Progenitor cell of endocrine pancreas (in vitro differentiated cells): ENCODE results near the gene ATP6V1F. TPM values are rescaled to one million over a fixed set of nuclear protein-coding genes. Genes with fewer than 3 reads are reported as not detected.

Source experiments
- DNase-seq: peaks from one replicate; pipeline ENCODE4 v3.0.0; 2021; ENCODE audit warnings: low spot score; ENCODE audit not compliant: unreplicated experiment
- H3K27ac Mint-ChIP-seq: 2 replicates; pipeline ENCODE4 v1.8.0; 2021; ENCODE audit warnings: mild to moderate bottlenecking, moderate library complexity, mixed read lengths
- H3K27me3 Mint-ChIP-seq: 2 replicates; pipeline ENCODE4 v1.8.0; 2021; ENCODE audit warnings: mixed read lengths
- H3K36me3 Mint-ChIP-seq: 2 replicates; pipeline ENCODE4 v1.8.0; 2022; ENCODE audit warnings: mixed read lengths; ENCODE audit not compliant: insufficient read depth
- H3K4me1 Mint-ChIP-seq: 2 replicates; pipeline ENCODE4 v1.8.0; 2021; ENCODE audit warnings: low read depth, mixed read lengths
- H3K4me3 Mint-ChIP-seq: 2 replicates; pipeline ENCODE4 v1.8.0; 2021; ENCODE audit warnings: low read depth, mild to moderate bottlenecking, moderate library complexity, mixed read lengths
- H3K9me3 Mint-ChIP-seq: 2 replicates; pipeline ENCODE4 v1.8.0; 2021; ENCODE audit warnings: low read depth, mixed read lengths
- CTCF ChIP-seq: fragments of 200-600 bp; sonication (generic); IDR thresholded peaks from one replicate; pipeline ENCODE4 v1.5.0; 2021; ENCODE audit warnings: antibody characterized with exemption, mild to moderate bottlenecking; ENCODE audit not compliant: unreplicated experiment
- total RNA-seq: library from RNA; stranded (reverse); gene quantifications from 2 replicates; pipeline ENCODE4 v1.2.1, GENCODE V29; 2021

Gene ATP6V1F
- total RNA-seq, 1 donor from 2014 or later, result 119 TPM

DNA sequence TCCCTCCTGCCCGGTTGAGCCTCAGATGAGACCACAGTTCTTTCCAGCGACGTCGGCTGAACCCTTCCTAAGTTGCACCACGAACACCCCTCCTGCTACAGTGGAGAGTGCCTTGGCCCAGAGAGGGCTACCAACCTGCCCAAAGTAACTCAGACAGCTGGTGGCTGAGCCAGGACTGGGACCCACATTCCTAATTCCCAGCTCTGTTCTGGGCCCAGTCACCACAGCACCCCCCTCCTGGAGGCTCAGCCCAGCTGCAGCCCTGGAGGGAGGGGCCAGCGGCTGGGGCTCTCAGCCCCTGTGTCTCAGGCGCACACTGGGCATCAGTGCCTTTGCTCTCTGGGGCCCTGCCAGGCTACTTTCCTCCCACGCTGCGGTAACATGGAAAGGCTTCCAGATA, 10.6 kb downstream of the ATP6V1F start:
- no peak for TF ChIP-seq CTCF
- Mint-ChIP-seq H3K36me3 (no peaks in the 10 kb centered on the region), H3K4me3 (no peak overlapping the region), H3K4me1 (peaks cover 6% of the 10 kb centered on the region), H3K9me3 (no peaks in the 10 kb centered on the region), H3K27ac (no peak overlapping the region), H3K27me3 (peaks cover 32% of the 10 kb centered on the region)
- DNase-seq, result no peak

- peaks cover 26% of the 10 kb centered on the region for H3K27me3 Mint-ChIP-seq
- no peak overlapping the region for H3K27ac Mint-ChIP-seq
- peaks cover 2% of the 10 kb centered on the region for H3K4me1 Mint-ChIP-seq
- no peak overlapping the region for H3K4me3 Mint-ChIP-seq
- no peaks in the 10 kb centered on the region for H3K9me3 Mint-ChIP-seq
- TF ChIP-seq CTCF, result no peak
- no peak for DNase-seq
- H3K36me3 Mint-ChIP-seq, result no peaks in the 10 kb centered on the region
Measured at GRCh38 chr7:128874140-128875031, 11.7 kb downstream of the ATP6V1F start.

DNA sequence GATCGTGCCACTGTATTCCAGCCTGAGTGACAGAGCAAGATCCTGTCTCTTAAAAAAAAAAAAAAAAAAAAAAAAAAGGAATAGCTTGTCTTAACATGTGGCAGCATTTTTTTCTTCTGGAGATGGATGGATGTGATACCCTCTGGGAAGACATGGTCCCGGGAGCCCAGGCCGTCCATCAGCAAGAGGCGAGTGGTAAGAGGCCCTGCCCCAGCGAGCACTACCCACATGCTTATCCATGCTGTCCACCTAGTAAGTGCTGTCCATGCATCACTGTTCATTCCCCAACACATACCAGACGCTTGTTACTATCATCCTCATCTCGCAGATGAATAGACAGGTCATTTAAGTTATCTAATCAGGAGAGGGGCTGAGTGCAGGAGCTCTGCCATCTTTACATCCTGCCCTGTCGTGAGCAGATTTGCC, 12.9 kb downstream of the ATP6V1F start:
- TF ChIP-seq CTCF, result no peak
- Mint-ChIP-seq H3K4me1 (no peaks in the 10 kb centered on the region), H3K27me3 (peaks cover 20% of the 10 kb centered on the region)

DNA sequence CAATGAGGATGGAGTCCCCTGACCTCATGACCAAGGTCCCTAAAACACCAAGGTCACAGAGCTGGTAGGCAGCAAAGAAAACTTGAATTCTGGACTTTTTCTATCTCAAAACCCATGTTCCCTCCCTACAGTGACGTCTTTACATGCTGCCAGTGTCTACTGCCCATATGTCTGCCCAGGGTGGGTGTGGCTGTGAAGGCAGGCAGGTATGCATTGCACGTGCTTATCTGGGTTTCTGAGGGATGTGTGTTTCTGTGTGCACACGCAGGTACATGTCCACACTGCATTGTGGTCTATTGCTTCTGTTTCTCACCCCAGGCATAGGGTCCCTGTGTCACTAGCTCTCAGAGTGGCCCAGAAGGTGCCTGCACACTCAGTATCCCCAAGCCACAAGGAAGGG, 13.5 kb downstream of the ATP6V1F start:
- Mint-ChIP-seq H3K27ac (no peak overlapping the region), H3K36me3 (no peaks in the 10 kb centered on the region), H3K27me3 (peaks cover 14% of the 10 kb centered on the region), H3K4me1 (no peaks in the 10 kb centered on the region), H3K9me3 (no peaks in the 10 kb centered on the region), H3K4me3 (no peak overlapping the region)
- no peak for DNase-seq
- TF ChIP-seq CTCF, result no peak

More for the DNA sequence above, 12.9 kb downstream of the ATP6V1F start:
- no peaks in the 10 kb centered on the region for H3K36me3 Mint-ChIP-seq
- H3K9me3 Mint-ChIP-seq, result no peaks in the 10 kb centered on the region
- H3K27ac Mint-ChIP-seq, result no peak overlapping the region
- no peak overlapping the region for H3K4me3 Mint-ChIP-seq
- no peak for DNase-seq

DNA sequence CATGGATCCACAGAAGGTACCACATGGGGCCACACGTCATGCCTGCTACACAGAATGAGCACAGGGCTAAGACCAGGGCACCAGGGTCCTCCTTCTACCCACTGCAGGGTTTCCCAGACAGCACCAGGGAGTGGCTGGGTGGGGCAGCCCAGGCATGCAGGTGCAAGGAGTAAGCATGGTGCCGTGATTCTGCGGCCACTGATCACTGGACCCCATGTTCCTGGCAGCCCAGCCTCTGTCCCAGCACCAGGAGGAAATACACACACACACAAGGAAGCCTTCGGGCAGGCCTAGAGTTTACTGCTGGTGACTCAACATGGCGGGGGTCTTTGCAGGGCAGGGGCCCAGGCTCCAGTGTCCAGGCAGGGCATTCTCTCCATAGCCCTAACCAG, 13.9 kb downstream of the ATP6V1F start:
- Mint-ChIP-seq H3K4me3 (no peak overlapping the region), H3K36me3 (no peaks in the 10 kb centered on the region), H3K9me3 (no peaks in the 10 kb centered on the region), H3K4me1 (no peaks in the 10 kb centered on the region), H3K27ac (no peak overlapping the region), H3K27me3 (peaks cover 9% of the 10 kb centered on the region)
- no peak for DNase-seq
- no peak for TF ChIP-seq CTCF
